GM12864 (cell line): ENCODE results near the gene KCNQ2.

Experiments
- DNase-seq: peaks from one replicate; pipeline ENCODE4 v3.0.0-alpha.2; 2011; ENCODE audit warnings: low read depth
- H3K4me3 ChIP-seq: 2 replicates; pipeline ENCODE4 v1.5.1; 2011; ENCODE audit warnings: mild to moderate bottlenecking, low read depth, low read length, control low read depth
- CTCF ChIP-seq: IDR thresholded peaks from 2 replicates; pipeline ENCODE4 v1.5.1; 2011; ENCODE audit warnings: low read depth, mild to moderate bottlenecking, moderate library complexity, low read length, control low read depth, inconsistent platforms; ENCODE audit errors: missing control alignments

Gene KCNQ2

DNA sequence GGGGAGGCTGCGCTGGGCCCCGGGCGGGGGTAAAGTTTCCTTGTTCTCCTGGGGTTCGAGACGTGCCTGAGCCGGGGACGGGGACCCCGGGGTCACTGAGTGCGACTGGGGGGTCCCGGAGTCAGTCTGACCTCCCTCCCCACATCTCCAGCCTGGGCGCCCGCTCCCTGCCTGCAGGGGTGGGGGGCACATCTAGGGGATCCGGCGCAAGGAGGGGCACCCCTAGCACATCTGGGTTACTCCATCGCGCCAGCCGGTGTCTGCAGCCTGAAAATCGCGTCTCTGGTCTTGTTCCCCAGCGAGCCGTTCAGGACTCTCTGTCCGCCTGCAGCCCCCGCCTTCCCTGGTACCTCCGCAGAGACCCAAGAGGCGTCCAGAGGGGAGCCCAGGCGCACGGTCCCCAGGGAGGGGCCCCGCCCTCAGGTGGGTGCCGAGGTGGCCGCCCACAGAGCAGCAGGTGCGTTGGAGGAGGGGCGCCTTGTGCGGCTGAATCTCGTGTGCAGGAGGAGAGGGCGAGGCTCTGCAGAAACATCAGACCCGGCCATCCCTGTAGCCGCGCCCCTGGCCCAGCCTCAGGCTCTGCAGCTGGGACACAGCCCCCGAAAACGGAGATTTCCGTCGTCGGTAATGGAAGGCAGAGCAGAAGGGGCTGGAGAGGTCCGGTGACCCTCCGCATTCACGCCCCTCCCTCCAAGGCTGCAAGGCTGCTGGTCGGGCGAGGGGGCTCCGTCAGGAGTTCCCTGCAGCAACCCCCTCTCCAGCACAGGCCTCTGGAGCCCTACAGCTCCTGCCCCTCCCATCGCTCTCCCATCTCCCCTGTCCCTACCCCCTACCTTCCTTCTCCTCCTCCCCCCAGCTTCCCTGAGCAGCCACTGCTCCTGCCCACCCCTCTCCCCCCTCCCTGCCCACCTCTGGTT is 110.7 kb downstream of the KCNQ2 start:
- TF ChIP-seq CTCF: no peak
- no peak overlapping the region for H3K4me3 ChIP-seq
- no peak for DNase-seq

- H3K4me3 ChIP-seq: no peak within 1 kb of the TSS
- no peak for DNase-seq
- TF ChIP-seq CTCF: no peak
Measured at GRCh38 chr20:63360850-63361518, 111.5 kb downstream of the KCNQ2 start, which contains the start of gene CHRNA4. CHRNA4 (minus strand) TSS chr20:63361349; CDS start chr20:63361165, 184 bp downstream.

DNA sequence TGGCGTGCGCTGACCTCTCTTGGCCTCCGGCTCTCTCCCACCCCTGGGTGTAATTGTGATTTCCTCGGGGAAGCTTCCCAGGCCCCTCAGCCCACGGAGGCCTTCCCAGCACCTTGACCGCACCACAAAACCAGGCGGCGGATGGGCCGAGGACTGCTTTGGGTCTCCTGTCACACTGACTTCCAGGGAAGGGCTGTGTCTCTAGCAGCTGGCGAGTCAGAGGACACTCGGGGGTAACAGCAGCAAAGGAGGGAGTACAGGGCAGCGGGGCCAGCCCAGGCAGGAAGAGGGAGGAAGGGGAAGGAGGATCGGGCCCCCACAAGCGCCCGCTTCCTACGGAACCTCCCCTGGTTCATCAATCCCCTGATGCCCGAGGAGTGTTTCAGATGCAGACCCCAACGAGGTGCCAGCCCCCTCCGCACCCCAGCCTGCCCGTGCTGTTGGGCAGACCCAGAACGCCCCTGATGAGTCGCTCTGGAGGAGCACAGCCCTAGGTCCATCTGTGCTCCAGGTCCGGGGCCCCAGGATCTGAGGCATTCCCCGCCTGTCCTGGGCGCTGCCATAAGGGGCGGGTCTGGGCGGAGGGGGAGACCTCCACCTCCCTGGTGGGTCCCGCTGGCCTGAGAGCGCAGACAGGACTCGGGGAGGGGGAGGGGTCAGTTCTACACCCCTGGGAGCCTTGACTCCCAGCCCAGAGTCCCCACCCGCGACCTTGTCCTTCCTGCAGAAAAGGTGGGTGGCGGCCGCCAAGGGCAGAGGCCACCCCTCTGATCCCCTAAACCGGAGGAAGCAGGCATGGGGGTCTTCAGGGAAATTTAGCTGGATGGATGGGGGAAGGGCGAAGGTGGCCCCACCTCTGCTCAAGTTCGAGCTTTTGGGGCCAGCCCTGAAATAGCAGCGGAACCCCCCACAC is 112.3 kb downstream of the KCNQ2 start:
- H3K4me3 ChIP-seq: no peak overlapping the region
- TF ChIP-seq CTCF: no peak
- DNase-seq: no peak

DNA sequence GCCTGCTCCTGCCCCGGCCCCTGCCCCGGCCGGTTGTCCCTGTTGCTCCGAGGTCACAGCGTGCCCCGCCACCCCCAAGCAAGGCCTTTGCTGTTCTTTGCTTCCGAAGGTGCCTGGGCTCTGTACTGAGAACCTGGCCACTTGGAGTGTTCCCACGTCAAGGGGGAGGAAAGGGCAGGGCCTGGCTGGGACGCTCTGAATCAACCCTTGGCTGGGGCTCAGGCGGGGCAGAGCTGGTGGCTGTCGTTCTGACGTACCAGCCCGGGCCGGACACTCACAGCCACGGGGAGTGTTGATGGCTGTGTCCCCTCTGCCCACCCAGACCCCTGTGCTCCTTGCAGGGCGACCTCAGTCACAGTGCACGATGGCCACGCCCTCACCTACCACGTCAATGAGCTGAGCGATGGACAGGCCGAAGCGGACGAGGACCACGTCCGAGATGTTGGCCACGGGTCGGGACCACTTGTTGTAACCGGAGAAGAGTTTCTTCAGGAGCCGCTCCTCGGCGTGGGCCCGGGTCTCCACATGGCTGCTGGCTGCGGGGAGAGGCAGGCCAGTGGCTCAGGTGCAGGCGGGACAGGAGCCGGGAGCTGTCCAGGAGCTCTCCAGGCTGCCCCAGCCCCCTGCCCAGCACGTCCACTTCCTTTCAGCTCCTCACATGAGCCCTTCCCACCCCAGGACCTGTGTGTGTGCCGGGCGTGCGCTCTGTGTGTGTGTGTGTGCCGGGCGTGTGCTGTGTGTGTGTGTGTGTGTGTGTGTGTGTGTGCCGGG is 113.1 kb downstream of the KCNQ2 start:
- no peak for TF ChIP-seq CTCF
- H3K4me3 ChIP-seq: no peak overlapping the region
- DNase-seq: no peak

- TF ChIP-seq CTCF: no peak
Measured at GRCh38 chr20:63357921-63358905, 114.2 kb downstream of the KCNQ2 start.

More at GRCh38 chr20:63357921-63358905, 114.2 kb downstream of the KCNQ2 start:
- no peak for DNase-seq
- no peak overlapping the region for H3K4me3 ChIP-seq
